ENCODE results near the gene LTBP3. TPM values are rescaled to one million over a fixed set of nuclear protein-coding genes. Genes with fewer than 3 reads are reported as not detected.
"Not testable (repeated sequence)": the region's sequence is repeated elsewhere in the genome, so short reads cannot be mapped to it uniquely, and the experiment has no call there.

LTBP3 gene
- total and polyA plus RNA-seq, 9 donors: 35.9 to 292 (median 188) TPM

DNA sequence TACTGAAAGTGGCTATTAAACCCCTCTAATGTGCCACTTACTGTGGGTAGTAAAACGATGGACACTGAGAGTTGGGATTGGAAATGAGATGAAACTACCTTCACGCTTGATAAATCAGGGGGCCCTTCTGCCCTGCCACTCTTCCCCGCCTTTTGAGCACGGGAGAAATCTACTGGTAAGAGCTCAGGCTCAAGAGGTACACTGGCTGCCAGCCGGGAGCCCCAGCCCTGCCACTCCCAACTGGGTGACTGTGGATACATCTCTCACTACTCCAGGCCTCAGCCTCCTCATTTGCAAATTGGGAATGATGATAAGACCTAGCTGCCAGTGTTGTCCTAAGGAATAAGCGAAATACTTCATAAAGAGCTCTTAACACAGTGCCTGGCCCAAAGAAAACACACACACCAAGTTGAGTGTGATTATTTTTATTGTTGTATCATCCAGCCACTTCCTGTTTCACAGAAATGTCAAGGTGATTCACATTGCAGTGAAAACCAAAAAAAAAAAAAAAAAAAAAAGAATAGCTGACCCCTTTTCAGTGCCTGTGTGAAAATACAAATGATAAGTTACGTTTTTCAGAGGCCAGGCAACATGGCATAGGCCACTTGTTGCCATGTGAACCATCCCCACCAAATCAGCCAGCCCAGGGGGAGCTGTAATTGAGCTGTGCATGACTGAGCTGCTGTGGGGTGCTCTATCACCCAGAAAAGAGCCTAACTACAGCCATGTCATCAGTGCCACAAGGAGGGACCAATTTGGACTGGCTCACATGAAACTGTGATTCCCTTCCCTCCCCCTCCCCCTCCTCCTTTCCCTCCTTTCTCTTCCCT is 7.7 kb upstream of the LTBP3 start:
- Histone ChIP-seq H3K36me3 (no peaks in the 10 kb centered on the region), H3K27me3 (no peaks in the 10 kb centered on the region), H3K9me3 (no peaks in the 10 kb centered on the region), H3K4me3 (no peak overlapping the region), H3K27ac (no peak overlapping the region), H3K4me1 (ENCODE audit: insufficient read depth) (peaks cover 8% of the 10 kb centered on the region)
- intact Hi-C loops (cut with DNase I): no loop called here
- DNase-seq: no peak
- TF ChIP-seq EP300 (IDR thresholded peaks at IDR 0.05) (no peak), POLR2A (IDR thresholded peaks at IDR 0.05) (no peak)
- TF ChIP-seq, protein P1, sequence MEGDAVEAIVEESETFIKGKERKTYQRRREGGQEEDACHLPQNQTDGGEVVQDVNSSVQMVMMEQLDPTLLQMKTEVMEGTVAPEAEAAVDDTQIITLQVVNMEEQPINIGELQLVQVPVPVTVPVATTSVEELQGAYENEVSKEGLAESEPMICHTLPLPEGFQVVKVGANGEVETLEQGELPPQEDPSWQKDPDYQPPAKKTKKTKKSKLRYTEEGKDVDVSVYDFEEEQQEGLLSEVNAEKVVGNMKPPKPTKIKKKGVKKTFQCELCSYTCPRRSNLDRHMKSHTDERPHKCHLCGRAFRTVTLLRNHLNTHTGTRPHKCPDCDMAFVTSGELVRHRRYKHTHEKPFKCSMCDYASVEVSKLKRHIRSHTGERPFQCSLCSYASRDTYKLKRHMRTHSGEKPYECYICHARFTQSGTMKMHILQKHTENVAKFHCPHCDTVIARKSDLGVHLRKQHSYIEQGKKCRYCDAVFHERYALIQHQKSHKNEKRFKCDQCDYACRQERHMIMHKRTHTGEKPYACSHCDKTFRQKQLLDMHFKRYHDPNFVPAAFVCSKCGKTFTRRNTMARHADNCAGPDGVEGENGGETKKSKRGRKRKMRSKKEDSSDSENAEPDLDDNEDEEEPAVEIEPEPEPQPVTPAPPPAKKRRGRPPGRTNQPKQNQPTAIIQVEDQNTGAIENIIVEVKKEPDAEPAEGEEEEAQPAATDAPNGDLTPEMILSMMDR (IDR thresholded peaks at IDR 0.05): no peak
- WGBS, 3 donors: 64 to 80% (median 76%) methylated on average over 7 of the region's 7 CpGs

DNA sequence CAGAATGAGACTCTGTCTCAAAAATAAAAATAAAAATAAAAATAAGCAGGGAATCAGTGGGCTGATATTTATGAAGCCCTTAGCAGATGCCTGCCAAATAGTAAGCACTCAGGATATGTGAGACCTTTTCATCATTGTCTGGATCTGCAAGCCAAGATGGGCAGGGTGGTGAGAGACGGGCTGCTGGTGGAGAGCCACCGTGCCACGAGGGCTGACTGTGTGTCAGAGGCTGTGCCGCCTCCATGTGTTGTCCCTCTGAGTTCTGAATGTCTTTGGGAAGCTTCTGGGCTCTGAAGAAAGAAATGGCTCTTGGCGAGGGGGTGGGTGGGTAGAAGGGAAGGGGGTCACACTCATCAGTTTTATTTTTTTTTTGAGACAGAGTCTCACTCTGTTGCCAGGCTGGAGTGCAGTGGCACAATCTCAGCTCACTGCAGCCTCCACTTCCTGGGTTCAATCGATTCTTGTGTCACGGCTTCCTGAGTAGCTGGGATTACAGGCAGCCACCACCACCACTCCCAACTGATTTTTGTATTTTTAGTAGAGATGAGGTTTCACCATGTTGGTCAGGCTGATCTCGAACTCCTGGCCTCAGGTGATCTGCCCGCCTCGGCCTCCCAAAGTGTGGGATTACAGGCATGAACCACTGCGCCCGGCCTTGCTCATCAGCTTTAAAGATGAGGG is 6.9 kb upstream of the LTBP3 start:
- H3K27me3 ChIP-seq; DNase-seq; H3K4me3 ChIP-seq; intact Hi-C loops (cut with DNase I); H3K9me3 ChIP-seq; H3K27ac ChIP-seq; H3K36me3 ChIP-seq: not testable (repeated sequence)
- 89 to 94% (median 89%) methylated on average over 12 of the region's 12 CpGs for WGBS, 3 donors
- H3K4me1 ChIP-seq (ENCODE audit: insufficient read depth): peaks cover 13% of the 10 kb centered on the region

DNA sequence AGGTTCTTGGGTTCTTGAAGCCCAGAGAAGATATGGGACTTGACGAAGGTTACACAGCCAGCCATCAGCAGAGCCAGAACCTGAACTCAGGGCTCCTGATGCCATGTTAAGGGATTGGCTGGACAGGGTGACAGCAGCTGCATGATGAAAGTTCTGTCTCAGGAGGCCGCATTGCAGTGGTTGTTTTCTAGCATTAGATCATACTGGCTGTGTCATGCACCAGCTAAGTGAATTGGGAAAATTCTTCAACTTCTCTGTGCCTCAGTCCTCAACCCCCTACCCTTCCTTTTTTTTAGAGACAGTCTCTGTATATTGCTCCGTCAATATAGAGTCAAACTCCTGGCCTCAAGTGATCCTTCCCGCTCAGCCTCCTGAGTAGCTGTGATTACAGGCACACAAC is 5.4 kb upstream of the LTBP3 start:
- DNase-seq: no peak
- H3K36me3 ChIP-seq: no peaks in the 10 kb centered on the region
- no peak overlapping the region for H3K4me3 ChIP-seq
- H3K27ac ChIP-seq: no peak overlapping the region
- WGBS, 3 donors: 91 to 96% (median 93%) methylated on average over 4 of the region's 4 CpGs
- H3K4me1 ChIP-seq (ENCODE audit: insufficient read depth): peaks cover 20% of the 10 kb centered on the region
- TF ChIP-seq EP300 (IDR thresholded peaks at IDR 0.05) (no peak), POLR2A (IDR thresholded peaks at IDR 0.05) (no peak)
- TF ChIP-seq, protein P1 (IDR thresholded peaks at IDR 0.05): no peak
- intact Hi-C loops (cut with DNase I): no loop called here
- no peaks in the 10 kb centered on the region for H3K27me3 ChIP-seq
- H3K9me3 ChIP-seq: no peaks in the 10 kb centered on the region

DNA sequence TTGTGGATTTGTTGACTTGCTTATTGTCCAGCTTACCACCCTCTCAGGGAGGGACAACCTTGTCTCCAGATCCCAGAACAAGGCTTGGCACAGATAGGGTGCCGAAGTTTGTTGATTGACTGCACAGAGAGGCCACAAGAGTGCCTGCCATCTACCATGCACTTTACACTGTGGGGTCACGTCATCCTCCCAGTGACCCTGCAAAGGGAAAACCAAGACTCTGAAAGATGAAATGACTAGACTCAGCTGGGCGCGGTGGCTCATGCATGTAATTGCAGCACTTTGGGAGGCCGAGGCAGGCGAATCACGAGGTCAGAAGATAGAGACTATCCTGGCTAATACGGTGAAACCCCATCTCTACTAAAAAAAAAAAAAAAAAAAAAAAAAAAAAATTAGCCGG is 4.6 kb upstream of the LTBP3 start:
- Histone ChIP-seq H3K4me1 (ENCODE audit: insufficient read depth) (peaks cover 20% of the 10 kb centered on the region), H3K27me3 (no peaks in the 10 kb centered on the region), H3K36me3 (no peaks in the 10 kb centered on the region), H3K4me3 (no peak overlapping the region), H3K27ac (no peak overlapping the region), H3K9me3 (no peaks in the 10 kb centered on the region)
- TF ChIP-seq, protein P1 (IDR thresholded peaks at IDR 0.05): no peak
- TF ChIP-seq EP300 (IDR thresholded peaks at IDR 0.05) (no peak), POLR2A (IDR thresholded peaks at IDR 0.05) (no peak)
- intact Hi-C loops (cut with DNase I): no loop called here
- 78 to 86% (median 81%) methylated on average over 9 of the region's 9 CpGs for WGBS, 3 donors
- no peak for DNase-seq

DNA sequence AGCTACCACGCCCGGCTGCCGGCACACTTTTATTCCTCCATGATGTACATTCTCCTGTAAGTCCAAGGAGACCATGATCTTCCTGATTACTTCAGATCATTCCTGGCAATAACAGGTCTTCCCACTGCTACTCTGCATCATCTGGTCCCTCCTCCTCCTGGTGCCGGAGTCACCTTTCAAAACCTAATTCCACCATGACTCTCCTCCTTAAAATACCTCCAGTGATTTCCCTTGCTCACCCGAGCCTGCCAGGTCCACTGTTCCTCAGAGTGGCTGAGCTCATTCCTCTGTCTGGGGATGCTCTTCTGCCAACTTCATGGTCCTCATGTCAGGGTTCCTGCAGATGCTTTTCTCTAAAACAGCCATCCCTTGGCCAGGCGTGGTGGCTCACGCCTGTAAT is 3.9 kb upstream of the LTBP3 start:
- intact Hi-C loops (cut with DNase I): no loop called here
- peaks cover 20% of the 10 kb centered on the region for H3K4me1 ChIP-seq (ENCODE audit: insufficient read depth)
- 74 to 86% (median 80%) methylated on average over 7 of the region's 7 CpGs for WGBS, 3 donors
- no peaks in the 10 kb centered on the region for H3K9me3 ChIP-seq
- no peaks in the 10 kb centered on the region for H3K27me3 ChIP-seq
- no peak for DNase-seq
- H3K4me3 ChIP-seq: no peak overlapping the region
- H3K36me3 ChIP-seq: no peaks in the 10 kb centered on the region
- no peak overlapping the region for H3K27ac ChIP-seq
- no peak for TF ChIP-seq POLR2A (IDR thresholded peaks at IDR 0.05)
- TF ChIP-seq, protein P1 (IDR thresholded peaks at IDR 0.05): no peak
